Peyer's patch (tissue), 4 donors: ENCODE results near the gene STK10. TPM values are rescaled to one million over a fixed set of nuclear protein-coding genes. Genes with fewer than 3 reads are reported as not detected.
A peak's percentile ranks its signal among the peaks of the same experiment; 100 is the strongest.

ENCODE experiments used
- DNase-seq, 3 donors: peaks; one replicate each; pipeline ENCODE4 v3.0.0-alpha.2; 2017 to 2019
- H3K27ac ChIP-seq, 4 donors: fragments of 200-600 bp; sonication (generic); one replicate each; pipeline ENCODE4 v1.5.1; 2016 to 2019
- H3K27me3 ChIP-seq, 2 donors: fragments of 200-600 bp; sonication (generic); one replicate each; pipeline ENCODE4 v1.5.1; 2019
- H3K36me3 ChIP-seq, 3 donors: fragments of 200-600 bp; sonication (generic); one replicate each; pipeline ENCODE4 v1.5.1; 2016 to 2019
- H3K4me1 ChIP-seq, 4 donors: fragments of 200-600 bp; sonication (generic); one replicate each; pipeline ENCODE4 v1.5.1; 2016 to 2019
- H3K4me3 ChIP-seq, 4 donors: fragments of 200-600 bp; sonication (generic); 1 replicate in 3 of 4; 2 replicates in 1 of 4; pipeline ENCODE4 v1.5.1; 2016 to 2019; ENCODE audit warnings: mild to moderate bottlenecking in 1 of 4
- H3K9me3 ChIP-seq, 4 donors: fragments of 200-600 bp; sonication (generic); one replicate each; pipeline ENCODE4 v1.5.1; 2016 to 2019; ENCODE audit warnings: mild to moderate bottlenecking in 1 of 4
- CTCF ChIP-seq, 6 experiments: fragments of 450-650 bp in 4 of 6; fragments of 200-600 bp in 2 of 6; sonication (generic) in 1 of 6; IDR thresholded peaks; one replicate each; pipeline ENCODE4 v1.5.1; 2017 to 2019; ENCODE audit warnings: antibody characterized with exemption in 6 of 6, mild to moderate bottlenecking in 3 of 6, moderate library complexity in 1 of 6
- POLR2A ChIP-seq, 2 donors: fragments of 450-650 bp; IDR thresholded peaks; one replicate each; pipeline ENCODE4 v1.5.1; 2017; ENCODE audit warnings: antibody characterized with exemption in 2 of 2, mild to moderate bottlenecking in 2 of 2, moderate library complexity in 2 of 2
- total RNA-seq, 4 donors: library from RNA; depleted of rRNA; stranded (reverse); fragments of >200 nt; gene quantifications; one replicate each; pipeline ENCODE4 v1.1.0, GENCODE V29; 2016

STK10 gene
- total RNA-seq, 4 donors from 2014 or later = 26.3 to 202 (median 68.1) TPM

- H3K9me3 ChIP-seq = no peaks in the 10 kb centered on the region
- H3K27ac ChIP-seq = no peak overlapping the region
- no peak overlapping the region for H3K4me3 ChIP-seq
- H3K36me3 ChIP-seq = peaks cover 0 to 39% (median 0%) of the 10 kb centered on the region in 3 donors
- no peaks in the 10 kb centered on the region for H3K4me1 ChIP-seq
- no peak for DNase-seq
- TF ChIP-seq POLR2A (IDR thresholded peaks at IDR 0.05) = no peak
- no peak for TF ChIP-seq CTCF (IDR thresholded peaks at IDR 0.05)
- H3K27me3 ChIP-seq = no peaks in the 10 kb centered on the region
These were observed 92.4 kb downstream of the STK10 start for GRCh38 chr5:172095368-172096206.

DNA sequence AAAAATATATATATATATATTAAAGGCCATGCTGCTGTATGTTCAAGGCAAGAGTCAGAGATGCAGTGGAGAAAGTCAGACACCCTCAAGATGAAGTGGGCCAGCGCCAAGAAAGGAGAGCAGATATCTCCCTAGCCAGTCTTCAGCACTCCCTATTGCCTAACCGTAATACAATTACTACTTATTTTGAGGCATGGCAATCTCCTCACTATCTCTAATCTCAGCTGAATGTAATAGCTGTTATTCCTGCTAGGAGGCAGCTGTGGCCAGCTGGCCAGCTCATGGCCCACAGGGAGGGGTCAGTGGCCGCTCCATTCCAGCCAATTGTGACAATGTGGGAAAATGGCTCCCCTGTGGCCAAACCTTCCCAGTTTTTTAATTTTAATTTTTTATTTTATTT is 94.1 kb downstream of the STK10 start:
- peak in 1 of 3 donors; percentile 45 for DNase-seq
- Histone ChIP-seq H3K4me3 (no peak overlapping the region), H3K9me3 (no peaks in the 10 kb centered on the region), H3K27me3 (no peaks in the 10 kb centered on the region), H3K27ac (no peak overlapping the region), H3K36me3 (peaks cover 0 to 43% (median 0%) of the 10 kb centered on the region in 3 donors), H3K4me1 (no peaks in the 10 kb centered on the region)
- TF ChIP-seq CTCF (IDR thresholded peaks at IDR 0.05) = no peak
- TF ChIP-seq POLR2A (IDR thresholded peaks at IDR 0.05) = no peak

GRCh38 chr5:172093559-172093958 is 94.5 kb downstream of the STK10 start:
- peak in 1 of 3 donors; percentile 46 for DNase-seq
- Histone ChIP-seq H3K4me1 (no peaks in the 10 kb centered on the region), H3K4me3 (no peak overlapping the region), H3K27ac (no peak overlapping the region), H3K27me3 (no peaks in the 10 kb centered on the region), H3K9me3 (no peaks in the 10 kb centered on the region), H3K36me3 (peaks cover 0 to 43% (median 0%) of the 10 kb centered on the region in 3 donors)
- TF ChIP-seq CTCF (IDR thresholded peaks at IDR 0.05) = no peak
- no peak for TF ChIP-seq POLR2A (IDR thresholded peaks at IDR 0.05)

- Histone ChIP-seq H3K4me1 (no peaks in the 10 kb centered on the region), H3K36me3 (peaks cover 0 to 43% (median 0%) of the 10 kb centered on the region in 3 donors), H3K4me3 (no peak overlapping the region), H3K27ac (no peak overlapping the region), H3K9me3 (no peaks in the 10 kb centered on the region), H3K27me3 (no peaks in the 10 kb centered on the region)
- TF ChIP-seq POLR2A (IDR thresholded peaks at IDR 0.05) = no peak
- TF ChIP-seq CTCF (IDR thresholded peaks at IDR 0.05) = no peak
- peak in 1 of 3 donors; percentile 41 for DNase-seq
These were observed 95.9 kb downstream of the STK10 start for GRCh38 chr5:172091956-172092732.

DNA sequence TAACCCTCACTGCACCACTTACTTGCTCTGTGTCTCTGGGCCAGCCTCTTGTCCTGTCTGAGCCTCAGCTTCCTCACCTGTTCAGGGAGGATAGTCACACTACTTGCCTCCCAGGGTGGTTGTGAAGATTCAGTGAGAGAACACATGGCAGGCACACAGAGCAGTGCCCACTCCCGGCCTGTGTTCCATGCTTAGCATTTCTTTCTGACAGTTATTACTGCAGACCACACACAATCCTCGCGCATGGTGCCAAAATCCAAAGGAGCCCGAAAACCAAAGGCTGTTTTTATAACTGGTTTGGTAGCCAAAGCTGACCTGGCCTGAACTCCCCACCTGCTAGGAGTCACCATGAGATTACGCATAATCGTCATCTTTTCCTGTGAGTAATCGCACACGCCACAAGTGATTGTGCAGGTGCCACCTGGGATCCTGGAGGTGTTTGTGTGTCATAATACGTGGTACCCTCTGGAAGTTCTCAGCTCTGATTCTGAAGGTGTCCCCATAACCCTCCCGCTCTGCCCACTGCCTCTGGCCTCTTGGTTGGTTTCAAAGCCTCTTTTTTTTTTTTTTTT is 97.0 kb downstream of the STK10 start:
- Histone ChIP-seq H3K4me1 (no peaks in the 10 kb centered on the region), H3K4me3 (no peak overlapping the region), H3K36me3 (peaks cover 0 to 38% (median 0%) of the 10 kb centered on the region in 3 donors), H3K27me3 (no peaks in the 10 kb centered on the region), H3K9me3 (no peaks in the 10 kb centered on the region), H3K27ac (no peak overlapping the region)
- peak in 1 of 3 donors; percentile 29 for DNase-seq
- no peak for TF ChIP-seq POLR2A (IDR thresholded peaks at IDR 0.05)
- TF ChIP-seq CTCF (IDR thresholded peaks at IDR 0.05) = no peak
